Activated CD4-positive, alpha-beta T cell treated with anti-CD3 and anti-CD28 coated beads, Interleukin-10, Interleukin-2, amounts not matched to agents 100 ng/mL and 50 ng/mL, durations not matched to agents 16 hours and 8 hours (primary cell): ENCODE data around the gene ZNF280D.

Source experiments
- DNase-seq: peaks from one replicate; pipeline ENCODE4 v3.0.0-alpha.2; 2020

Gene ZNF280D

GRCh38 chr15:56628893-56629532 lies 104.3 kb downstream of the ZNF280D start:
- DNase-seq, result no peak

- DNase-seq, result no peak
Observed at GRCh38 chr15:56619887-56620286, 113.4 kb downstream of the ZNF280D start.

GRCh38 chr15:56617628-56618027 lies 115.7 kb downstream of the ZNF280D start:
- DNase-seq, result no peak

- no peak for DNase-seq
Observed at GRCh38 chr15:56616551-56616950, 116.8 kb downstream of the ZNF280D start.

- DNase-seq, result no peak
Observed at GRCh38 chr15:56613811-56614210, 119.5 kb downstream of the ZNF280D start.

- DNase-seq, result no peak
Observed at GRCh38 chr15:56608993-56609392, 124.3 kb downstream of the ZNF280D start.

- peak; percentile 13 for DNase-seq
Observed at GRCh38 chr15:56608140-56608778, 125.0 kb downstream of the ZNF280D start.

- DNase-seq, result no peak
Observed at GRCh38 chr15:56602253-56602652, 131.1 kb downstream of the ZNF280D start.

GRCh38 chr15:56600380-56600779 lies 132.9 kb downstream of the ZNF280D start:
- DNase-seq, result no peak

GRCh38 chr15:56598991-56599390 lies 134.3 kb downstream of the ZNF280D start:
- no peak for DNase-seq

GRCh38 chr15:56587686-56588085 lies 145.6 kb downstream of the ZNF280D start:
- no peak for DNase-seq

- no peak for DNase-seq
Observed at GRCh38 chr15:56586206-56586605, 147.1 kb downstream of the ZNF280D start.

GRCh38 chr15:56582785-56583184 lies 150.5 kb downstream of the ZNF280D start:
- DNase-seq, result no peak
